Hippocampal formation (tissue), 2 donors: ENCODE measurements around the gene ZSCAN10.

Experiments used
- DNase-seq, 2 donors: peaks; one replicate each; lab custom pipeline; 2025; lab: John Stamatoyannopoulos, UW

ZSCAN10 gene

DNA sequence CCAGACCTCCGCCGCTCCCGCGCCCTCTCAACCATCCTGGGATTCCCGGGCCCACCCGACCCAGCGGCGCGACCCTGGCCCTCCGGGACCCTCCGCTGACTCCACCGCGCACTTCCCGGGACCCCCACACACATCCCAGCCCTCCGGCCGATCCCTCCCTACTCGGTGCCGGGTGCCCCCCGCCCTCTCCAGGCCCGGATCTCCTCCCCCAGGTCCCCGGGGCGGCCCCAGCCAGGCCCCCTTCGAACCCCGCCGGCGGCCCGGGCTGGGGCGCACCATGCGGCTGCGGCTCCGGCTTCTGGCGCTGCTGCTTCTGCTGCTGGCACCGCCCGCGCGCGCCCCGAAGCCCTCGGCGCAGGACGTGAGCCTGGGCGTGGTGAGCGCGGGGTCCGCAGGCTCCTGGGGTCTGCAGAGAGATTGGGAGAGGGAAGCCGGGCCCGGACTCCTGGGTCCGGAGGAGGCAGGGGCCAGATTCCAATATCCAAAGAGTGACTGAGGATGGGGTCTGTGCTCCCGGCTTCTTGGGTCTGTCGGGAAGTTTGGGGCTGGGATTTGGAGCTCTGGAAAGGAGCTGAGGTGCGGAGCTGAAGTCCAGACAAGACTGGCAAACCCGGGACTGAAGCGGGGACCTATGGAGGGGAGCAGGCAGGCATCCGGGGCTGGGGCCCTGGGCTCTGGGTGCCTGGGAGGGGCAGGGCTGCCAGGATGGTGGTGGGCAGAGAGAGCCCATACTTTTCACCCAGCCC, 52.3 kb downstream of the ZSCAN10 start:
- DNase-seq = no peak

DNA sequence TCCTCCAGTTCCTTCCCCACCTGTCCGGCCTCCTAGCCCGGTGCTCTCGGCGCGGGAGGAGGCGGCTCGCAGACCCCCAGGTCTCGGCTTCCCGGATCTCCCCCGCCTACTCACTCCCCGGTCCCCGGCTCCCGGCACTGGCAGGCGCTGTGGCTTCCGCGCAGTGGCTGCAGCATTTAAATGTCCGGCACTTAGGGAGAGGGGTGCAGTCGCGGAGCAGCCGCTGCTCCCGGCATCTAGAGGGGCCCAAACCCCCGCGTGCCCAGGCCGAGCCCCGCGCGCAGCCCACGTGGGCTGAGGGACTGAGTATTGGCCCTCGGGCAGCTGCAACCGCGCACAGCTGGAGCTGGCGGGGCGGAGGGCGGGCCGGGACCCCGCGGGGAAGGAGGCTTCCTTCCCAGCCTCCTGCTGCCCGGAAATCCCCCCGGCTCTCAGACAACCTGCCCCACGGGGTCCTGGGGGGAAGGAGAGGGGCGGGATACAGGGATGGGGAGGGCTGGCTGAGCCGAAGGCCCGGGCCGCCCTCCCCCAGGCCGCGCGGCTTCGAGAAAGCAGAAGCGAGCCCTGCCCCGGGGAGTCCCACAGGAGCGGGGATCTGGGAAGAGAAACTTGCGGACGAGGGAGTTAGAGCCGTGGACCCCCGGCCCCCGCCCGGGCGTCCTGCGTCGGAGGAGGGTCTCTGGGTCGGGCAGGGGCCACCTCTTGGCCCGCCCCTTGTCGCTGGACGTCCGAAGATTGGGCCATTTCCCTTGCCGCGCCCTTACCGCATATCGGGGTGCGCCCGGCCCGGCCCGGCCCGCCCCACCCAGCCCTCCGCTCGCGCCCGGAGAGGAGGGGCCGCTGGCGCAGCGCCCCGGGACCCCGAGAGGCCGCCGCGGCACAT, 53.1 kb downstream of the ZSCAN10 start, which contains the start of gene MMP25:
Gene MMP25, plus strand, starts transcription at position 804 of the 883 bp plus-strand sequence. CDS start 357 bp downstream, outside the sequence.
- DNase-seq = no peak

DNA sequence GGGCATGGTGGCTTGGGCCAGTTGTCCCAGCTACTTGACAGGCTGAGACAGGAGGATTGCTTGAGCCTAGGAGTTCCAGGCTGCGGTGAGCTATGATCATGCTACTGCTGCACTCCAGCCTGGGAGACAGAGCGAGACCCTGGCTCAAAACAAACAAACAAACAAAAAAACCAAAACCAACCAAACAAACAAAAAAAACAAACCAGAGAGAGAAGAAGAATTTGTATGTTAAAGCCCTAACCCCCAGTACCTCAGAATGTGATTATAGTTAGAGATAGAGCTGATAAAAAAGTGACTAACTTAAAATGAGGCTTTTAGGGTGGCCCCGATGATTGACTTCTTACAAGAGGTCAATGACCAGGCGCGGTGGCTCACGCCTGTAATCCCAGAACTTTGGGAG, 54.4 kb downstream of the ZSCAN10 start:
- no peak for DNase-seq

DNA sequence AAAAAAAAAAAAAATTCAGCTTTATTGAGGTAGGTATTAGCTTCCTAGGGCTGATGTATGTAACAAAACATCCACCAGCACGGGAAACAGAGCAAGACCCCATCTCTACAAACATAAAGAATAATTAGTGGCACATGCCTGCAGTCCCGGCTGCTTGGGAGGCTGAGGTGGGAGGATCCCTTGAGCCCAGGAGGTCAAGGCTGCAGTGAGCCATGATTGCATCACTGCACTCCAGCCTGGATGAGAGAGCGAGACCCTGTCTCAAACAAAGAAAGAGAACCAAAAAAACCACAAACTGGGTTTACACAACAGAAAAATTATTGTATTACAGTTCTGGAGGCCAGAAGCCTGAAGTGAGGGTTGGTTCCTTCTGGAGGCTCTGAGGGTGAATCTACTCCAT, 56.7 kb downstream of the ZSCAN10 start:
- DNase-seq = no peak

DNA sequence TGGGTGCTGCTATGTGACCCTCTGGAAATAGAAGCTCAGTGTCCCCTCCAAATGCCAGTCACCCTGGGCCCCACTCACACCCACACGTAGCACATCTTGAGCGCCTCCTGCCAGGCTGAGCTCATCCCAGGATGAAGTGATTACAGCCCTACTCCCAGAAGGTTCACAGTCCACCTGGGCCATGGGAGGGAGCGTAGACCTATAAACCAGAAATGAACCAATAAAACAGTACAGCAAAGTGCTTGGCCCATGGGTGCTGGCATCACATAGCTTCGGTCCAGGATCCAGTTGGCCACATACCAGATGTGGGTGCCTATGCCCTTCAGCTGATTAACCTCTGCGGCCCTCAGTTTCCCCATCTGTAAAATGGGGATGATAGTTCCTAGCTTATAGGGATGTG, 60.2 kb downstream of the ZSCAN10 start:
- DNase-seq = no peak
